Left lung (tissue), 10 donors: ENCODE measurements around the gene RAVER1. TPM values are rescaled to one million over a fixed set of nuclear protein-coding genes. Genes with fewer than 3 reads are reported as not detected.

ENCODE experiments used
- ATAC-seq: fragments of 200-7000 bp; cut with Tn5 transposase; one replicate; pipeline ENCODE4 v1.9.1; 2020; ENCODE audit warnings: moderate library complexity
- DNase-seq, 4 donors: peaks; one replicate each; pipeline ENCODE4 v3.0.0-alpha.2; 2013 to 2020
- H3K27ac ChIP-seq, 2 donors: fragments of 200-600 bp; sonication (generic) in 1 of 2; one replicate each; pipeline versions ENCODE4 v1.5.0 to v1.8.0; 2020 to 2021
- H3K27me3 ChIP-seq, 2 donors: fragments of 200-600 bp; sonication (generic) in 1 of 2; one replicate each; pipeline versions ENCODE4 v1.5.0 to v1.8.0; 2020 to 2021
- H3K36me3 ChIP-seq, 2 donors: fragments of 200-600 bp; sonication (generic) in 1 of 2; one replicate each; pipeline versions ENCODE4 v1.5.0 to v1.8.0; 2020 to 2021
- H3K4me1 ChIP-seq, 2 donors: fragments of 200-600 bp; one replicate each; pipeline ENCODE4 v1.8.0; 2021
- H3K4me3 ChIP-seq, 2 donors: fragments of 200-600 bp; sonication (generic) in 1 of 2; one replicate each; pipeline versions ENCODE4 v1.5.0 to v1.8.0; 2020 to 2021; ENCODE audit warnings: mild to moderate bottlenecking in 1 of 2
- H3K9me3 ChIP-seq, 2 donors: fragments of 200-600 bp; sonication (generic) in 1 of 2; one replicate each; pipeline versions ENCODE4 v1.5.0 to v1.8.0; 2020 to 2021
- CTCF ChIP-seq, 2 donors: fragments of 200-600 bp; sonication (generic) in 1 of 2; IDR thresholded peaks; one replicate each; pipeline versions ENCODE4 v1.5.0 to v1.8.0; 2021; ENCODE audit warnings: antibody characterized with exemption in 2 of 2
- intact Hi-C, 2 donors: fragments of 100-400 bp; cut with DNase I; formaldehyde crosslinking; loops; one replicate each; pipeline versions ENCODE4 v1.11.2 to v1.14.2; 2022
- polyA plus RNA-seq, 6 donors: library from polyadenylated mRNA; unstranded; fragments of 120-200 nt; gene quantifications; one replicate each; pipeline ENCODE4 v1.2.1, GENCODE V29; 2013; ENCODE audit not compliant: insufficient read length in 6 of 6
- total RNA-seq, 2 donors: library from RNA; stranded (reverse); fragmentation: NEBNext Ultra II Directional; extraction: Animal tissue kit (Norgen Biotek cat#: 25700); gene quantifications; one replicate each; pipeline ENCODE4 v1.2.1, GENCODE V29; 2021
- donor health status: DM: no; HTN: yes; CAD: no.
- donor health status: DM: no; HTN: no; CAD: no.

Gene RAVER1
- total and polyA plus RNA-seq, 8 donors: 21.6 to 39.0 (median 29.7) TPM

GRCh38 chr19:10317045-10317856 is 16.1 kb downstream of the RAVER1 start:
- Histone ChIP-seq H3K4me3 (no peak overlapping the region), H3K9me3 (no peaks in the 10 kb centered on the region), H3K27me3 (no peaks in the 10 kb centered on the region), H3K27ac (no peak overlapping the region), H3K36me3 (peaks cover 0 to 63% of the 10 kb centered on the region in 2 donors), H3K4me1 (peaks cover 4 to 19% of the 10 kb centered on the region in 2 donors)
- no peak for DNase-seq
- intact Hi-C loops: no loop called here
- ATAC-seq: no peak
- TF ChIP-seq CTCF (IDR thresholded peaks at IDR 0.05): no peak

- Histone ChIP-seq H3K36me3 (peaks cover 0 to 55% of the 10 kb centered on the region in 2 donors), H3K4me3 (peak overlapping the region in 1 of 2 donors; percentile 94), H3K4me1 (peaks cover 4 to 19% of the 10 kb centered on the region in 2 donors), H3K27me3 (no peaks in the 10 kb centered on the region), H3K9me3 (no peaks in the 10 kb centered on the region), H3K27ac (peak overlapping the region in 1 of 2 donors; percentile 41)
- DNase-seq (no peak), ATAC-seq (peak; percentile 7)
- intact Hi-C loops: no loop called here
- no peak for TF ChIP-seq CTCF (IDR thresholded peaks at IDR 0.05)
Measured at GRCh38 chr19:10316229-10317044, 16.9 kb downstream of the RAVER1 start.

- Histone ChIP-seq H3K27me3 (no peaks in the 10 kb centered on the region), H3K36me3 (peaks cover 0 to 51% of the 10 kb centered on the region in 2 donors), H3K9me3 (no peaks in the 10 kb centered on the region), H3K27ac (peak within 1 kb of the TSS; percentile 13 to 63), H3K4me3 (peak within 1 kb of the TSS; percentile 92 to 94), H3K4me1 (peaks cover 4 to 19% of the 10 kb centered on the region in 2 donors)
- DNase-seq: peak; percentile 79 to 97 (median 88)
- peak; percentile 92 for ATAC-seq
- intact Hi-C loops: no loop called here
- no peak for TF ChIP-seq CTCF (IDR thresholded peaks at IDR 0.05)
Measured at GRCh38 chr19:10315335-10316214, 17.8 kb downstream of the RAVER1 start, which contains the start of gene FDX2. Gene FDX2 (minus strand): TSS chr19:10316015. CDS start chr19:10315996, 19 bp downstream.

DNA sequence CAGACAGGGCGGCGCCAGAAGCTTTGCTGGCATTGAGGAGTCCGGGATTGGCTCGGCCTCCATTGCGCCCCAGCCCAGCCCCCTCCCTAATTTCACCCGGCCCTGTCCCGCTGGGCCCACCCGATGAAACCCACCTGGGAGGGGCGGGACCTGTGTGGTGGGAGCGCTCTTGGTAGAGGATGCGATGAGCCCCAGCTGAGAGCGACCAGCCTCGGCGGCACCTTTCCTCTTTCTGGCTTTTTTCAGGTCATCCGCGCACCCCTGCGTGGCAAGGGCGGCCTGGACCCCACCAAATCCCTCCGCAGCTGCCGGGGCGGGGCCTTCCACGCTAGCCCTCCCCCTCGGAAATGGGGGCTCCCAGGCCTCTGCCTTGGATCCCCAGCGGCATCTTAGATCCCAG is 23.9 kb downstream of the RAVER1 start, which contains the start of gene ZGLP1:
TSS of gene ZGLP1 (minus strand) at position 393 of the 400 bp plus-strand sequence.
- no peak for DNase-seq
- intact Hi-C loops: no loop called here
- Histone ChIP-seq H3K27ac (no peak within 1 kb of the TSS), H3K4me3 (no peak within 1 kb of the TSS), H3K27me3 (no peaks in the 10 kb centered on the region), H3K9me3 (no peaks in the 10 kb centered on the region), H3K36me3 (peaks cover 0 to 25% of the 10 kb centered on the region in 2 donors), H3K4me1 (peaks cover 0 to 11% of the 10 kb centered on the region in 2 donors)
- ATAC-seq: no peak
- TF ChIP-seq CTCF (IDR thresholded peaks at IDR 0.05): no peak
